Fibroblast of upper back skin (primary cell): ENCODE results near the gene SLC25A53.
"Not testable (repeated sequence)": the region's sequence is repeated elsewhere in the genome, so short reads cannot be mapped to it uniquely, and the experiment has no call there.

Experiments used
- DNase-seq: peaks from one replicate; pipeline ENCODE4 v3.0.0-alpha.2; 2013

SLC25A53 gene

GRCh38 chrX:104130808-104131207 lies 26.0 kb downstream of the SLC25A53 start:
- no peak for DNase-seq

GRCh38 chrX:104126856-104127255 lies 30.0 kb downstream of the SLC25A53 start:
- no peak for DNase-seq

GRCh38 chrX:104122829-104123228 lies 34.0 kb downstream of the SLC25A53 start:
- no peak for DNase-seq

DNA sequence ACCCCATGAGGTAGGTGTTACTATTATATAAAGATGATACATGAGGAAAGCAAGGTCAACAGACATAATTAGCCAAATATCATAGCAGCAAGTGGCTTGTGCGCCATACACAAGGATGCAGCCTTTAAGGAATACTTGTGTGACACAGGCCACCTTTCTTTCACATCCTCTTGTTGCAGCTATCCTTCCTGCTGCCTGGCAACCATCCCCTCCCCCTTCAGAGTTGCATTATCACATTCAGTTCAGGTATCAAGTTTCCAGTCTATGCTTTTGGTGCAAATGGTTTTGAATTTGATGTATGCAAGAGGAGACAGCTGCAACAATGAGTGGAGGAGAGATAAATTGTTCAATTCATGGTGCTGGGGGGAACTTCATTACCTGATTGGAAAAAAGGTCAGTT lies 38.0 kb downstream of the SLC25A53 start:
- DNase-seq: no peak

DNA sequence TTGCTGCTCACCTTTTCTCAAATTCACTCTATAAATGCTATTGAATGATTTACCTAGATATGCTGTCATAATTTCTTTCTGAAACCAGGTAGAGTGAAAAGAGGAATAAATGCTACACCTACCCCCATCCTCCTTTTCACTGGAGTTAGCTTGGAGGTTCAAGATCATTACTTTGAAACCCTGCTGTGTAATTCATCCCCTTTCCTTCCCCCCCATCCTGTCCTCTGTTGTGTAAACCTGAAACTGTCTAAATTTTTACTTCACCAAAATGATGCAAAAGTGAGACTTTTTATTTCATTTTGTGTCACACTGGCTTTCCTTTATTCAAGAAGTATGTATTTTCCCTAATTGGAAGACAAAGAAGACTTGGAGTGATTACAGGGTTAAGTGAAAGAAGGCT lies 39.0 kb downstream of the SLC25A53 start:
- no peak for DNase-seq

GRCh38 chrX:104113222-104113965 lies 43.4 kb downstream of the SLC25A53 start:
- DNase-seq: peak; percentile 49

DNA sequence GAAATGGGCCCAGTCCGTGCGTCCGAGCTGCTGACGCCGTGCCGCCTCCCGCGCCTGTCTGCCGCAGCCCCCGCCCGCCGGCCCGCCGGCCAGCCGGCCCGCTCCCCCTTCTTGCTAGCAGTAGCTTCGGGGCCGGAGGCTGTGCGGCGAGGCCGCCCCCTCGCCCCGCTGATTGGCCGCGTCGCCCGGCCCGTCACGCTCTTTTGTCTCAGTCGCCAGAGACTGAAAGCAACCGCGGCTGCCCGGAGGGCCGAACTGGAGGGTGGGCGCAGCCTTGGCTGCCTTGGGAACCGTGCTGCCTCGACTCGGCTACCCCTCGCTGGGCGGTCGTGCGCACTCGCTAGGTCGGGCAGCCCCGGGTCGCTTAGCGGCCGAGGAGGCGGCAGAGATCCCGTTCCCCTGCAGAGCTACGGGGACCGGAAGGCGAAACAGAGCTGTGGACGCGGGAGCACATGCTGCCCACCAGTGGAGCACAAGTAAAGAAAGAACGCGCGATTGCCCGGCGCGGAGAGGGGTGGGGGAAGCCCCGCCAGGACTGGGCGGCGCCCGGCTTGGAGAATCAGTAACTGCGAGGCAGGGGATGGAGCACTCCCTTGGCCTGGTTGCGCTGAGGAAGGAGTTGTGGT lies 44.4 kb downstream of the SLC25A53 start, which contains the start of gene ZCCHC18:
Gene ZCCHC18, plus strand, starts transcription at position 198 of the 626 bp plus-strand sequence. CDS start 1,589 bp downstream, outside the sequence.
- DNase-seq: peak; percentile 51

GRCh38 chrX:104110491-104111240 lies 46.1 kb downstream of the SLC25A53 start:
- not testable (repeated sequence) for DNase-seq

- DNase-seq: no peak
Measured at GRCh38 chrX:104108955-104109354, 47.9 kb downstream of the SLC25A53 start.

DNA sequence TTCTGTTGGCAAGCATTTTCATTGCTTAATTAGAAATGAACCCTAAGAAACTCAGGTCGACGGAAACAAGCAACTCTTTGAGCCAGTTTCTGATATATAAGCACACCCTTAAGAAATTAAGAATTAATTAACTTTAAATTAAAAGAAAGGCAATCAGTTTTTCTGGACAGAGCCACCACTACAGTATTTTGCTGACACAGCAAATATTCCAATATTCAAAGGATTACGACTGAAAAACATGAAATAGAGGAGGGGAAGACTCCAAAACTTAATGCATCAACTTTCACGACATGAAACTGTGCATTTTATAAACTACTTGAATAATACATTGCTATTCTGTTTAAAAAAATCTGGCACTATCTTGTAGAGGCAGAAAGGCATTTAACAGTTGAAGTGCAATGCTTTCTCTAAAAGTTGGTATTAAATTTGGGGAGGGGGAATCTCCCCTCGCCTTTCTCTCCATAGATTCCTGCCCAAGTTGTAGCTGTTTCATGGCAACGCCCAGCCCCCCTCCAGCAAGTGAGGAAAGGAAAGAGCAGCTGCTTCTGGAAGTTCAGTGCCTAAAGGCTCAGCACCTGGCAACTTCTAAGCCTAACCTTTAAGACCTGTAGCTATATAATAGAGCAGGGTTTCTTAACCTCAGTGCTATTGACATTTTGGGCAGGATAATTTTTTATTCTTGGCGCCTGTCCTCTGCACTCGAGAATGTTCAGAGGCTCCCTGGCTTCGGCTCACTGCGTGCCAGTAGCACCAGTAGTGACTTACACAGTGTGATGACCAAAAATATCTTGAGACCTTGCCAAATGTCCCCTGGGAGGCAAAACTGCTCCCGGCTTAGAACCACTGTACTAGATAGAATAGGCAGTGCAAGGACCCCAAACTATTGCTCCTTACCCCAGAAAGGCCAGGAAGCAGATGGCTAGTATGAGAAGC lies 51.2 kb downstream of the SLC25A53 start:
- DNase-seq: no peak

- no peak for DNase-seq
Measured at GRCh38 chrX:104104676-104105075, 52.1 kb downstream of the SLC25A53 start.

- DNase-seq: no peak
Measured at GRCh38 chrX:104098919-104099318, 57.9 kb downstream of the SLC25A53 start.

GRCh38 chrX:104098151-104098808 lies 58.5 kb downstream of the SLC25A53 start:
- DNase-seq: peak; percentile 61

- DNase-seq: no peak
Measured at GRCh38 chrX:104085919-104086318, 70.9 kb downstream of the SLC25A53 start.

- DNase-seq: no peak
Measured at GRCh38 chrX:104085477-104085876, 71.3 kb downstream of the SLC25A53 start.

GRCh38 chrX:104084534-104085277 lies 72.1 kb downstream of the SLC25A53 start:
- DNase-seq: no peak

DNA sequence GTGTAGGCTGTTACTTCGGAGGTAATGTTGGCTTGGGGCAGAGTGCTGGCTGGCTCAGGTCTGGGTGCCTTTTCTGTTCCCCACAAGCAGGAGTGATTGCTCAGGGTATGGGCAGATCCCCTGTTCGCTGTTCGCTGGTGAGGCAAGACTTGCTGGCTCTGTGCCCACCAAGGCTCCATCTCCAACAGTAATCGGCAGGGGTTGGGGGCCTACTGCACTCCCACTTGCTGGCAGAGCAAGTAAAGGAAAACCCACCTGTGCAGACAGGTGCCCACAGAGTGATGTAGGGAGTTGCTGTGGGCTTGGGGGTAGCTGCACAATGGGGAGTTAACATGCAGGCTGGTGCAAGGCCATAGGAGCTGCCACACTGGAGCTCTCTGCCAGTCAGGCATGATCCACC lies 72.7 kb downstream of the SLC25A53 start:
- no peak for DNase-seq

DNA sequence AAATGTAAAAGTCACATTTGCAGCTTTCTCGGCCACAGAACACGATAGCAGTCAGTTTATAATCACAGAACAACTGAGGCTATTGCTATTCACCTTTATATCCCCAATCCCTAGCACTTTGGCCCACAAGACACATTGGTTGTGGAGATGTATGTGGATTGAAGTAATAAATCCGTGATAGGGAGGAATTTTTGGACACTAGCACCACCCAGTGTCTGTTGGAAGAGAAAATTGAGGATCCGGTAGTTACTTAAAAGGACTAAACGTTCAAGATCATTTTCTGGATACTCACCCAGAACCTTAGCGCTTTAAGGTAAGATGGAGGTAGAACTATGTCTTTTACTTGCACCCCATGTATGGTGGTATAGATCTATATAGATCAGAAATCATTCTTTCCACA lies 79.0 kb downstream of the SLC25A53 start:
- DNase-seq: not testable (repeated sequence)

- DNase-seq: not testable (repeated sequence)
Measured at GRCh38 chrX:104075778-104076445, 80.9 kb downstream of the SLC25A53 start, which contains the start of gene TMSB15C. Gene TMSB15C, minus strand, starts transcription at chrX:104076236.

DNA sequence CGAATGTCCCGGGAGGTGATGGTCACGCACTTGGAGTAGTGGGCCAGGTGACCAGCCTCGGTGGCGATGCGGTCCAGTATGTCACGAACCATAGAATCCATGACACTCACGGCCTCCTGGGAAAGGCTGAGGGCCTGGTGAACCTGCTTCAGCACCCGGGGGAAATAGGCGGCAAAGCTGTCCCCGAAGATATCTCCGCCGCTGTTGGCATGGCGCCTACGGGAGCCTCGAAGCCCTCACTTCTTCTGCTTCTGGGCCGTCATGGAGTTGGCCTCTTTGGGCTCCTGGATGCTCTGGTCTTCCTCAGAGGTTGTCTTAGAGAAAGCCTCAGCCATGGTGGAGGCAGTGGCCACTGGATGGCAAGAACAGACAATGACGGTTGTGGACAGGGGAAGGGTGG lies 94.2 kb downstream of the SLC25A53 start:
- DNase-seq: not testable (repeated sequence)
